ENCODE data around the gene ROR2. TPM values are rescaled to one million over a fixed set of nuclear protein-coding genes. Genes with fewer than 3 reads are reported as not detected.
A peak's percentile ranks its signal among the peaks of the same experiment; 100 is the strongest.

Gene ROR2
- total RNA-seq, 1 experiment from 2014 or later = 0.68 TPM

- H3K4me1 ChIP-seq = no peaks in the 10 kb centered on the region
- TF ChIP-seq CTCF (IDR thresholded peaks at IDR 0.05; ENCODE audit: insufficient read depth in 1 of 2, low read depth in 1 of 2, low read length in 1 of 2, severe bottlenecking in 1 of 2, unreplicated experiment in 1 of 2) = no peak
- H3K9me3 ChIP-seq = no peaks in the 10 kb centered on the region
- no peaks in the 10 kb centered on the region for H3K27me3 Mint-ChIP-seq (ENCODE audit: insufficient read depth, unreplicated experiment)
- peaks cover 10% of the 10 kb centered on the region for H3K9me3 Mint-ChIP-seq (ENCODE audit: unreplicated experiment)
- POLR2A ChIA-PET = no interaction called here
- H3K4me1 Mint-ChIP-seq (ENCODE audit: low read depth, unreplicated experiment) = no peaks in the 10 kb centered on the region
- intact Hi-C loops (cut with micrococcal nuclease; ENCODE audit: unreplicated experiment) = no loop called here
- CTCF ChIA-PET = no interaction called here
- no peak overlapping the region for H3K4me3 ChIP-seq (ENCODE audit: low read depth, low read length)
- DNase-seq = no peak
- no peak overlapping the region for H3K27ac Mint-ChIP-seq (ENCODE audit: unreplicated experiment)
- no peak overlapping the region for H3K4me3 Mint-ChIP-seq (ENCODE audit: unreplicated experiment)
- H3K27me3 ChIP-seq (replicated peaks; ENCODE audit: control insufficient read depth, insufficient read depth, low read length) = no peaks in the 10 kb centered on the region
- BruUV-seq (replicated peaks) = no TSS peak
- H3K36me3 ChIP-seq (ENCODE audit: control insufficient read depth, insufficient read depth, low read length) = no peaks in the 10 kb centered on the region
- peaks cover 5% of the 10 kb centered on the region for H3K36me3 Mint-ChIP-seq (ENCODE audit: insufficient read depth, unreplicated experiment)
These were observed 244.6 kb downstream of the ROR2 start for GRCh38 chr9:91705386-91705785.

DNA sequence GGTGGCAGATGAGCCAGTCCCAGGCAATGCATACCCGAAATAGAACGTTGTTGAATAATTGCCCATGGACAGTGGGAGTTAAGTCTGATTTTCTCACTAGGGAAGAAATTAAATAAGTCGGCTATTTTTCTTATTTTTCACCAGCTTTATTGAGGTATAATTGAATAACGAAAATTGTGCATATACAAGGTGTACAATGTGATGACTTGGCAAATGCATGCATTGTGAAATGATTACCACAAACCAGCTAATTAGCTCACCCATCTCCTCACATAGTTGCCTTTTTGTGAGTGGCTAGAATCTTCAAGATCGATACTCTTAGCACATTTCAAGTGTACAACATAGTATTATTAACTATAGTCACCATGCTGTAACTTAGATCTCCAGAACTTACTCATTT is 249.6 kb downstream of the ROR2 start:
- intact Hi-C loops (cut with micrococcal nuclease; ENCODE audit: unreplicated experiment) = no loop called here
- no peaks in the 10 kb centered on the region for H3K9me3 ChIP-seq
- POLR2A ChIA-PET = no interaction called here
- H3K4me3 ChIP-seq (ENCODE audit: low read depth, low read length) = no peak overlapping the region
- H3K27ac Mint-ChIP-seq (ENCODE audit: unreplicated experiment) = no peak overlapping the region
- H3K36me3 Mint-ChIP-seq (ENCODE audit: insufficient read depth, unreplicated experiment) = no peaks in the 10 kb centered on the region
- H3K27me3 ChIP-seq (replicated peaks; ENCODE audit: control insufficient read depth, insufficient read depth, low read length) = no peaks in the 10 kb centered on the region
- TF ChIP-seq CTCF (IDR thresholded peaks at IDR 0.05; ENCODE audit: insufficient read depth in 1 of 2, low read depth in 1 of 2, low read length in 1 of 2, severe bottlenecking in 1 of 2, unreplicated experiment in 1 of 2) = no peak
- DNase-seq = no peak
- no peak overlapping the region for H3K4me3 Mint-ChIP-seq (ENCODE audit: unreplicated experiment)
- H3K9me3 Mint-ChIP-seq (ENCODE audit: unreplicated experiment) = peaks cover 5% of the 10 kb centered on the region
- H3K27me3 Mint-ChIP-seq (ENCODE audit: insufficient read depth, unreplicated experiment) = no peaks in the 10 kb centered on the region
- no peaks in the 10 kb centered on the region for H3K4me1 ChIP-seq
- CTCF ChIA-PET = no interaction called here
- no TSS peak for BruUV-seq (replicated peaks)
- H3K4me1 Mint-ChIP-seq (ENCODE audit: low read depth, unreplicated experiment) = peaks cover 2% of the 10 kb centered on the region
- H3K36me3 ChIP-seq (ENCODE audit: control insufficient read depth, insufficient read depth, low read length) = no peaks in the 10 kb centered on the region

DNA sequence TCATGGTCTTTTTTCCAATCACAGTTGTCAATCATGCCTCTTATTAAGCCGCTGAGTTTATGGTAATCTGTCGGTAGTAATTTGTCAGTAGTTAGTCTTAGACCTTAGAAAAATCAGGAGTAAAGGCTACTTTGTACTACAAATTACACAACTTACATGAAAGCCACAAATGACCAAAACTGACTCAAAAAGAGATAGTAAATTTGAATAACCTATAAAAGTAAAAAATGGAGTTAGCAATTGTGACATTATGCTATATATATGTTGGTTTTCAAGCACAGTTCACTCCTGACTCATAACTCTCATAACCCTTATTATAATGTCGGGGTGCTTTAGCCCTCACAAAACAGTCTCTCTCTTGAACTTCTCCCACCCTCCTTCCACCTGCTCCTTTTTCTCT is 251.8 kb downstream of the ROR2 start:
- H3K27me3 Mint-ChIP-seq (ENCODE audit: insufficient read depth, unreplicated experiment) = no peaks in the 10 kb centered on the region
- no peak overlapping the region for H3K4me3 Mint-ChIP-seq (ENCODE audit: unreplicated experiment)
- Histone ChIP-seq H3K4me3 (ENCODE audit: low read depth, low read length) (no peak overlapping the region), H3K27me3 (replicated peaks; ENCODE audit: control insufficient read depth, insufficient read depth, low read length) (no peaks in the 10 kb centered on the region), H3K36me3 (ENCODE audit: control insufficient read depth, insufficient read depth, low read length) (no peaks in the 10 kb centered on the region), H3K9me3 (no peaks in the 10 kb centered on the region), H3K4me1 (no peaks in the 10 kb centered on the region)
- intact Hi-C loops (cut with micrococcal nuclease; ENCODE audit: unreplicated experiment) = no loop called here
- H3K36me3 Mint-ChIP-seq (ENCODE audit: insufficient read depth, unreplicated experiment) = no peaks in the 10 kb centered on the region
- POLR2A ChIA-PET = no interaction called here
- no peaks in the 10 kb centered on the region for H3K9me3 Mint-ChIP-seq (ENCODE audit: unreplicated experiment)
- H3K4me1 Mint-ChIP-seq (ENCODE audit: low read depth, unreplicated experiment) = peaks cover 10% of the 10 kb centered on the region
- TF ChIP-seq CTCF (IDR thresholded peaks at IDR 0.05; ENCODE audit: insufficient read depth in 1 of 2, low read depth in 1 of 2, low read length in 1 of 2, severe bottlenecking in 1 of 2, unreplicated experiment in 1 of 2) = no peak
- DNase-seq = no peak
- no TSS peak for BruUV-seq (replicated peaks)
- CTCF ChIA-PET = no interaction called here
- peak overlapping the region; percentile 73 for H3K27ac Mint-ChIP-seq (ENCODE audit: unreplicated experiment)
